ENCODE measurements around the gene ZNF337.

- TF ChIP-seq EP300 (conservative IDR thresholded peaks at IDR 0.05; ENCODE audit: poor library complexity, severe bottlenecking): no peak
- TF ChIP-seq POLR2AphosphoS5 (IDR thresholded peaks at IDR 0.05): no peak
- TF ChIP-seq RAD21 (conservative IDR thresholded peaks at IDR 0.05): no peak
- TF ChIP-seq EZH2 (IDR thresholded peaks at IDR 0.05; ENCODE audit: borderline replicate concordance, insufficient read depth, low read length, poor library complexity, severe bottlenecking): no peak
- TF ChIP-seq, protein P1, sequence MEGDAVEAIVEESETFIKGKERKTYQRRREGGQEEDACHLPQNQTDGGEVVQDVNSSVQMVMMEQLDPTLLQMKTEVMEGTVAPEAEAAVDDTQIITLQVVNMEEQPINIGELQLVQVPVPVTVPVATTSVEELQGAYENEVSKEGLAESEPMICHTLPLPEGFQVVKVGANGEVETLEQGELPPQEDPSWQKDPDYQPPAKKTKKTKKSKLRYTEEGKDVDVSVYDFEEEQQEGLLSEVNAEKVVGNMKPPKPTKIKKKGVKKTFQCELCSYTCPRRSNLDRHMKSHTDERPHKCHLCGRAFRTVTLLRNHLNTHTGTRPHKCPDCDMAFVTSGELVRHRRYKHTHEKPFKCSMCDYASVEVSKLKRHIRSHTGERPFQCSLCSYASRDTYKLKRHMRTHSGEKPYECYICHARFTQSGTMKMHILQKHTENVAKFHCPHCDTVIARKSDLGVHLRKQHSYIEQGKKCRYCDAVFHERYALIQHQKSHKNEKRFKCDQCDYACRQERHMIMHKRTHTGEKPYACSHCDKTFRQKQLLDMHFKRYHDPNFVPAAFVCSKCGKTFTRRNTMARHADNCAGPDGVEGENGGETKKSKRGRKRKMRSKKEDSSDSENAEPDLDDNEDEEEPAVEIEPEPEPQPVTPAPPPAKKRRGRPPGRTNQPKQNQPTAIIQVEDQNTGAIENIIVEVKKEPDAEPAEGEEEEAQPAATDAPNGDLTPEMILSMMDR (IDR thresholded peaks at IDR 0.05; ENCODE audit: poor library complexity, severe bottlenecking): no peak
- TF ChIP-seq, protein P2, sequence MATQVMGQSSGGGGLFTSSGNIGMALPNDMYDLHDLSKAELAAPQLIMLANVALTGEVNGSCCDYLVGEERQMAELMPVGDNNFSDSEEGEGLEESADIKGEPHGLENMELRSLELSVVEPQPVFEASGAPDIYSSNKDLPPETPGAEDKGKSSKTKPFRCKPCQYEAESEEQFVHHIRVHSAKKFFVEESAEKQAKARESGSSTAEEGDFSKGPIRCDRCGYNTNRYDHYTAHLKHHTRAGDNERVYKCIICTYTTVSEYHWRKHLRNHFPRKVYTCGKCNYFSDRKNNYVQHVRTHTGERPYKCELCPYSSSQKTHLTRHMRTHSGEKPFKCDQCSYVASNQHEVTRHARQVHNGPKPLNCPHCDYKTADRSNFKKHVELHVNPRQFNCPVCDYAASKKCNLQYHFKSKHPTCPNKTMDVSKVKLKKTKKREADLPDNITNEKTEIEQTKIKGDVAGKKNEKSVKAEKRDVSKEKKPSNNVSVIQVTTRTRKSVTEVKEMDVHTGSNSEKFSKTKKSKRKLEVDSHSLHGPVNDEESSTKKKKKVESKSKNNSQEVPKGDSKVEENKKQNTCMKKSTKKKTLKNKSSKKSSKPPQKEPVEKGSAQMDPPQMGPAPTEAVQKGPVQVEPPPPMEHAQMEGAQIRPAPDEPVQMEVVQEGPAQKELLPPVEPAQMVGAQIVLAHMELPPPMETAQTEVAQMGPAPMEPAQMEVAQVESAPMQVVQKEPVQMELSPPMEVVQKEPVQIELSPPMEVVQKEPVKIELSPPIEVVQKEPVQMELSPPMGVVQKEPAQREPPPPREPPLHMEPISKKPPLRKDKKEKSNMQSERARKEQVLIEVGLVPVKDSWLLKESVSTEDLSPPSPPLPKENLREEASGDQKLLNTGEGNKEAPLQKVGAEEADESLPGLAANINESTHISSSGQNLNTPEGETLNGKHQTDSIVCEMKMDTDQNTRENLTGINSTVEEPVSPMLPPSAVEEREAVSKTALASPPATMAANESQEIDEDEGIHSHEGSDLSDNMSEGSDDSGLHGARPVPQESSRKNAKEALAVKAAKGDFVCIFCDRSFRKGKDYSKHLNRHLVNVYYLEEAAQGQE (IDR thresholded peaks at IDR 0.05; ENCODE audit: borderline replicate concordance): no peak
- TF ChIP-seq MXI1 (conservative IDR thresholded peaks at IDR 0.05; ENCODE audit: poor library complexity, severe bottlenecking): no peak
- TF ChIP-seq TAF1 (IDR thresholded peaks at IDR 0.05; ENCODE audit: low read depth): no peak
- no peak for TF ChIP-seq SMC3 (conservative IDR thresholded peaks at IDR 0.05; ENCODE audit: poor library complexity)
Measured at GRCh38 chr20:25699914-25700313, 3.3 kb upstream of the ZNF337 start.
